GM23338 (cell line): ENCODE results near the gene TRIM34. TPM values are rescaled to one million over a fixed set of nuclear protein-coding genes. Genes with fewer than 3 reads are reported as not detected.

Experiments
- CREB1 ChIP-seq: fragments of 250-450 bp; sonication (Bioruptor Pico); IDR thresholded peaks from 2 replicates; pipeline ENCODE4 v1.5.0; 2020; ENCODE audit warnings: low read depth, mild to moderate bottlenecking, moderate library complexity
- CTCF ChIP-seq, 2 experiments: fragments of 200-600 bp in 1 of 2; sonication (generic) in 1 of 2; conservative IDR thresholded peaks; 2 replicates each; pipeline versions ENCODE4 v1.5.1 to v1.6.1; 2016 to 2017; ENCODE audit warnings: antibody characterized with exemption in 2 of 2, low read depth in 2 of 2, mild to moderate bottlenecking in 2 of 2, moderate library complexity in 1 of 2
- ETS1 ChIP-seq: IDR thresholded peaks from 2 replicates; pipeline ENCODE4 v1.6.1; 2016; ENCODE audit warnings: antibody characterized with exemption
- EZH2phosphoT487 ChIP-seq: fragments of 200-600 bp; sonication (generic); IDR thresholded peaks from one replicate; pipeline ENCODE4 v1.8.1; 2018; ENCODE audit warnings: antibody characterized with exemption; ENCODE audit not compliant: unreplicated experiment
- JUNB ChIP-seq: IDR thresholded peaks from one replicate; pipeline ENCODE4 v1.6.1; 2016; ENCODE audit warnings: antibody characterized with exemption; ENCODE audit not compliant: unreplicated experiment
- NANOG ChIP-seq: IDR thresholded peaks from 2 replicates; pipeline ENCODE4 v1.6.1; 2016; ENCODE audit warnings: antibody characterized with exemption, borderline replicate concordance
- STAT1 ChIP-seq: IDR thresholded peaks from one replicate; pipeline ENCODE4 v1.6.1; 2016; ENCODE audit warnings: antibody characterized with exemption; ENCODE audit not compliant: unreplicated experiment
- ZNF114 ChIP-seq: fragments of 250-450 bp; sonication (Bioruptor Pico); IDR thresholded peaks from 2 replicates; pipeline ENCODE4 v1.5.0; 2020; ENCODE audit warnings: mild to moderate bottlenecking, moderate library complexity
- ZNF331 ChIP-seq: fragments of 250-450 bp; sonication (Bioruptor Pico); IDR thresholded peaks from 2 replicates; pipeline ENCODE4 v1.5.0; 2020; ENCODE audit warnings: low read depth, mild to moderate bottlenecking, moderate library complexity
- ZNF462 ChIP-seq: fragments of 250-450 bp; sonication (Bioruptor Pico); IDR thresholded peaks from 2 replicates; pipeline ENCODE4 v1.5.0; 2020; ENCODE audit warnings: mild to moderate bottlenecking, moderate library complexity
- polyA plus RNA-seq: library from polyadenylated mRNA; unstranded; fragments of >200 nt; fragmentation: Nextera tagmentation; extraction: Ambion mirVana; gene quantifications from 2 replicates; pipeline ENCODE4 v1.2.1, GENCODE V29; 2016
- total RNA-seq: library from RNA; depleted of rRNA; stranded (reverse); fragments of >200 nt; shearing (Covaris generic); gene quantifications from 2 replicates; pipeline ENCODE4 v1.2.3, GENCODE V29; 2014

Gene TRIM34
- total and polyA plus RNA-seq, 2 experiments from 2014 or later, result 1.9 to 2.6 TPM

GRCh38 chr11:5625281-5625680 lies 480 bp downstream of the TRIM34 start (continued):
- TF ChIP-seq ZNF462 (CRISPR knock-in tag) (no peak), STAT1 (no peak), EZH2phosphoT487 (no peak), CREB1 (CRISPR knock-in tag) (no peak), CTCF (conservative IDR thresholded peaks at IDR 0.05; ENCODE audit: low read depth in 2 of 2) (no peak), ETS1 (no peak), ZNF114 (CRISPR knock-in tag) (no peak), ZNF331 (CRISPR knock-in tag) (no peak), NANOG (no peak), JUNB (no peak)
